Osteoblast (primary cell): ENCODE measurements around the gene PURB. TPM values are rescaled to one million over a fixed set of nuclear protein-coding genes. Genes with fewer than 3 reads are reported as not detected.
"Not testable (repeated sequence)": the region's sequence is repeated elsewhere in the genome, so short reads cannot be mapped to it uniquely, and the experiment has no call there.

Source experiments
- DNase-seq: peaks from one replicate; pipeline ENCODE4 v3.0.0; 2011; ENCODE audit warnings: low spot score, mixed read lengths; ENCODE audit not compliant: insufficient read length; ENCODE audit errors: missing footprints
- H2AFZ ChIP-seq: 2 replicates; pipeline ENCODE4 v1.6.0; 2011; ENCODE audit warnings: mild to moderate bottlenecking, low read length
- H3K27ac ChIP-seq: 2 replicates; pipeline ENCODE4 v1.5.1; 2011; ENCODE audit warnings: mild to moderate bottlenecking, low read depth, low read length, moderate library complexity
- H3K27me3 ChIP-seq: 2 replicates; pipeline ENCODE4 v1.6.0; 2012; ENCODE audit warnings: mild to moderate bottlenecking, control low read depth, inconsistent platforms, low read length, moderate library complexity; ENCODE audit not compliant: insufficient read depth
- H3K36me3 ChIP-seq: 2 replicates; pipeline ENCODE4 v1.5.1; 2011; ENCODE audit warnings: mild to moderate bottlenecking, low read length, control low read depth, moderate library complexity; ENCODE audit not compliant: insufficient read depth
- H3K4me1 ChIP-seq: 2 replicates; pipeline ENCODE4 v1.5.1; 2011; ENCODE audit warnings: mild to moderate bottlenecking, low read length, control low read depth, moderate library complexity; ENCODE audit not compliant: insufficient read depth
- H3K4me2 ChIP-seq: 2 replicates; pipeline ENCODE4 v1.6.0; 2011; ENCODE audit warnings: mild to moderate bottlenecking, low read length; ENCODE audit not compliant: insufficient read depth
- H3K4me3 ChIP-seq: fragments of 200-600 bp; sonication (generic); 3 replicates; pipeline ENCODE4 v1.5.1; 2012; ENCODE audit warnings: mild to moderate bottlenecking, low read length, inconsistent platforms; ENCODE audit not compliant: insufficient read depth
- H3K79me2 ChIP-seq: 2 replicates; pipeline ENCODE4 v1.6.0; 2012; ENCODE audit warnings: mild to moderate bottlenecking, low read length, control low read depth, inconsistent platforms; ENCODE audit not compliant: insufficient read depth
- H3K9me3 ChIP-seq: 2 replicates; pipeline ENCODE4 v1.5.1; 2011; ENCODE audit warnings: low read depth, low read length, control low read depth
- H4K20me1 ChIP-seq: 2 replicates; pipeline ENCODE4 v1.6.0; 2012; ENCODE audit warnings: mild to moderate bottlenecking, low read length, control low read depth; ENCODE audit not compliant: insufficient read depth
- CTCF ChIP-seq: IDR thresholded peaks from 2 replicates; pipeline ENCODE4 v1.5.1; 2011; ENCODE audit warnings: mild to moderate bottlenecking, low read depth, low read length, moderate library complexity; ENCODE audit errors: extremely low read depth
- total RNA-seq: library from RNA; depleted of rRNA; stranded (reverse); fragments of >200 nt; gene quantifications from 2 replicates; pipeline ENCODE4 v1.2.3, GENCODE V29; 2012

The PURB gene
- 22.7 and 22.8 TPM in 2 replicates for total RNA-seq

- Histone ChIP-seq H3K4me1 (peaks cover 35% of the 10 kb centered on the region), H2AFZ (peak within 1 kb of the TSS; percentile 93), H3K9me3 (no peaks in the 10 kb centered on the region), H3K79me2 (peaks cover 66% of the 10 kb centered on the region), H3K27me3 (no peaks in the 10 kb centered on the region), H3K36me3 (peaks cover 13% of the 10 kb centered on the region), H4K20me1 (peaks cover 30% of the 10 kb centered on the region), H3K4me3 (peak within 1 kb of the TSS; percentile 94), H3K27ac (peak within 1 kb of the TSS; percentile 100), H3K4me2 (peak within 1 kb of the TSS; percentile 97)
- TF ChIP-seq CTCF, result no peak
- DNase-seq, result peak; percentile 98
These were observed at the start of gene PURB for GRCh38 chr7:44885394-44886317. Gene PURB (minus strand): TSS chr7:44885530. CDS start chr7:44885348, 182 bp downstream.

- no peaks in the 10 kb centered on the region for H3K36me3 ChIP-seq
- no peaks in the 10 kb centered on the region for H3K4me1 ChIP-seq
- DNase-seq, result peak; percentile 57
- H2AFZ ChIP-seq, result no peak overlapping the region
- no peaks in the 10 kb centered on the region for H3K79me2 ChIP-seq
- no peaks in the 10 kb centered on the region for H3K9me3 ChIP-seq
- H3K4me2 ChIP-seq, result no peak overlapping the region
- no peak overlapping the region for H3K27ac ChIP-seq
- H4K20me1 ChIP-seq, result no peaks in the 10 kb centered on the region
- no peak overlapping the region for H3K4me3 ChIP-seq
- peaks cover 22% of the 10 kb centered on the region for H3K27me3 ChIP-seq
- no peak for TF ChIP-seq CTCF
These were observed 49.7 kb upstream of the PURB start for GRCh38 chr7:44935016-44935415.

- not testable (repeated sequence) for H4K20me1 ChIP-seq, H3K9me3 ChIP-seq, H3K4me1 ChIP-seq, H3K4me3 ChIP-seq, H3K79me2 ChIP-seq, H3K4me2 ChIP-seq, DNase-seq, H3K36me3 ChIP-seq, H3K27ac ChIP-seq, H2AFZ ChIP-seq
- H3K27me3 ChIP-seq, result peaks cover 22% of the 10 kb centered on the region
These were observed 49.2 kb upstream of the PURB start for GRCh38 chr7:44934510-44934909.

- no peaks in the 10 kb centered on the region for H3K36me3 ChIP-seq
- H3K79me2 ChIP-seq, result no peaks in the 10 kb centered on the region
- no peak overlapping the region for H3K4me3 ChIP-seq
- peaks cover 3% of the 10 kb centered on the region for H3K27me3 ChIP-seq
- DNase-seq, result no peak
- no peak for TF ChIP-seq CTCF
- no peak overlapping the region for H2AFZ ChIP-seq
- no peak overlapping the region for H3K4me2 ChIP-seq
- no peak overlapping the region for H3K27ac ChIP-seq
- H3K9me3 ChIP-seq, result no peaks in the 10 kb centered on the region
- H4K20me1 ChIP-seq, result no peaks in the 10 kb centered on the region
- H3K4me1 ChIP-seq, result no peaks in the 10 kb centered on the region
These were observed 45.6 kb upstream of the PURB start for GRCh38 chr7:44930921-44931320.
